SK-N-MC (cell line): ENCODE measurements around the gene SLC39A13.
A peak's percentile ranks its signal among the peaks of the same experiment; 100 is the strongest.
"Not testable (repeated sequence)": the region's sequence is repeated elsewhere in the genome, so short reads cannot be mapped to it uniquely, and the experiment has no call there.

Experiments
- DNase-seq: peaks from one replicate; pipeline ENCODE4 v3.0.0-alpha.2; 2011; ENCODE audit warnings: low read depth, low spot score
- H3K27ac ChIP-seq: fragments of 200-600 bp; sonication (generic); 2 replicates; pipeline ENCODE4 v1.5.1; 2016; ENCODE audit warnings: mixed run types
- H3K36me3 ChIP-seq: fragments of 200-600 bp; sonication (generic); 2 replicates; pipeline ENCODE4 v1.6.1; 2017; ENCODE audit warnings: antibody characterized with exemption, low read length, mixed read lengths; ENCODE audit not compliant: insufficient read depth
- H3K4me3 ChIP-seq: fragments of 200-600 bp; sonication (generic); 2 replicates; pipeline ENCODE4 v1.5.1; 2016
- H3K9ac ChIP-seq: fragments of 200-600 bp; sonication (generic); 2 replicates; pipeline ENCODE4 v1.8.0; 2017; ENCODE audit warnings: mixed run types, mixed read lengths; ENCODE audit not compliant: insufficient read length
- H3K9me3 ChIP-seq: fragments of 200-600 bp; sonication (generic); 2 replicates; pipeline ENCODE4 v1.6.1; 2017; ENCODE audit warnings: low read depth, mild to moderate bottlenecking, antibody characterized with exemption, low read length, moderate library complexity, mixed read lengths
- EZH2 ChIP-seq: fragments of 200-600 bp; sonication (generic); IDR thresholded peaks from one replicate; pipeline ENCODE4 v1.6.1; 2017; ENCODE audit warnings: antibody characterized with exemption
- FOXP2 ChIP-seq: optimal IDR thresholded peaks from 2 replicates; pipeline ENCODE3; 2011; ENCODE audit warnings: mild to moderate bottlenecking, moderate library complexity; ENCODE audit not compliant: insufficient read depth; ENCODE audit errors: extremely low read length, control extremely low read depth
- POLR2AphosphoS5 ChIP-seq: IDR thresholded peaks from 2 replicates; pipeline ENCODE4 v1.6.1; 2012; ENCODE audit warnings: mild to moderate bottlenecking, low read depth, low read length, borderline replicate concordance

The SLC39A13 gene

DNA sequence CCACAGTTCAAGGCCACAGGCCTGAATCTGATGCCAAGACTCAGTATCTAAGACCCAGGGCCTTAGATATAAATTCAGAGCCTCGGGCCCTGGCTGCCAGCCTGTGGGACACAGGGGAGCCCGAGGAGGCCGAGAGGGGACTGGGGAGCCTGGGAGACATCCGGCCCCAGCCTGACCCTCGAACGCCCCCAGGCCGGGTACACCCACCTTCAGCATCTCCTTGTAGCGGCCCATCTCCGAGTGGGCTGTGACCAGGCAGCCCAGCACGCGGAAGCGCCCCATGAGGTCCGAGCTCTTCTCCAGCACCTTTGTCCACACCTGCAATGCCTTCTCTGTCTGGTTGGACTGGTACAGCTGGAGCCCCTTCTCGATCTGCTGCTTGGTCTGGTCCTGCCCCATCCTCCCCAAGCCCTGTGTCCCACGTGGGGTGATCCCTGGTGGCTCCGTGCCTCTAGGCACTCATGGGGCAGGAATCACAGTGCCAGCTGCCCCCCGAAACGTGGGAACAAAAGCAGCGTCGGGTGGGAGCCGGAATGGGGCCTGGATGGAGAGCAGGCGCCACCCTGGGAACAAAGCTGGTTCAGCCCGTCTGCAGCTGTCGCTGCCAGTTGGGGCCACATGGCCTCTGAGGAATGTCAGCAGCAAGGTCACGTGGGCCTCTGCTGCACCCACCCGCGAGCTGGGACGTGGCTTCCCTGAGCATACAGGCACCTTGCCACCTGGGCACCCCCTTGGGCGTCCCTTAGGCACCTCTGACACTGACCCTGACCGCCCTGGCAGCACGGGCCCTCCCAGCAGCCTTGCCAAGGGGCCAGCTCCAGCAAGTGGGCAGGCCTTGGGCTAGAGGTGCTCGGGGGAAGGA lies 40.4 kb downstream of the SLC39A13 start, which contains the start of gene RAPSN:
Gene RAPSN, minus strand, starts transcription at position 571 of the 862 bp plus-strand sequence. Its CDS starts 172 bp downstream, at position 399.
- no peak within 1 kb of the TSS for H3K27ac ChIP-seq
- DNase-seq, result no peak
- no peak within 1 kb of the TSS for H3K9ac ChIP-seq
- H3K9me3 ChIP-seq, result no peaks in the 10 kb centered on the region
- H3K4me3 ChIP-seq, result no peak within 1 kb of the TSS
- H3K36me3 ChIP-seq, result no peaks in the 10 kb centered on the region
- TF ChIP-seq EZH2, result no peak
- no peak for TF ChIP-seq FOXP2
- TF ChIP-seq POLR2AphosphoS5, result no peak

DNA sequence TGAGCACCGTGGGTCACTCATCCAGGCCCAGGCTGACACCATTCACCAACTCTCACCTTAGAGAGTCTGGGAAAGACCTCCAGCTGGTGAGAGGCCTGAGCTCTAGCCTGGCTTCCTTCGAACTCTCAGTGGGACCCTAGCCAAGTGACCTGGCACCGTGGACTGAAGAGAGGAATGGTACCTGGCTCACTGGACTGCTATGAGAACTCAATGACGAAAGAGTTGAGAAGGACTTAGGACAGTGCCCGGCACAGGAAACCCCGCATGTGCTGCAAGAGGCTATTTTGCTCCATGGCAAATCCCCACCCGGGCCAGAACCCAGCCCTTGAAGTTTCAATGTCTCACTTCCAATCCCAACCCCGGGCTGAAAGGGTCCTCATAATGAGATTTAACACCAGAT lies 41.2 kb downstream of the SLC39A13 start:
- TF ChIP-seq POLR2AphosphoS5, result no peak
- no peak for TF ChIP-seq FOXP2
- TF ChIP-seq EZH2, result no peak
- no peak overlapping the region for H3K9ac ChIP-seq
- DNase-seq, result no peak
- H3K9me3 ChIP-seq, result no peaks in the 10 kb centered on the region
- H3K4me3 ChIP-seq, result no peak overlapping the region
- no peak overlapping the region for H3K27ac ChIP-seq
- no peaks in the 10 kb centered on the region for H3K36me3 ChIP-seq

DNA sequence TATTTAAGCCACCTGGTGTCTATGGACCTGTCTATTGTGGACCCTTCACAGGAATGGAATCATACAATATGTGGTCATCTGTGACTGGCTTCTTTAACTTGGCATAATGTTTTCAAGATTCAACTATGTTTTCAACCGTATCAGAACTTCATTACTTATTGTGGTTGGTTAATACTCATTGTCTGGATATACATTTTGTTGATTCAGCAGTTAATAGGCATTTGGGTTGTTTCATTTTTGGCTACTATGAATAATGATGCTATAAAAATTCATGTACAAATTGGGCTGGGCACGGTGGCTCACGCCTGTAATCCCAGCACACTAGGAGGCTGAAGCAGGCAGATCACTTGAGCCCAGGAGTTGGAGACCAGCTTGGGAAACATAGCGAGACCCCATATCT lies 43.0 kb downstream of the SLC39A13 start:
- Histone ChIP-seq H3K4me3 (no peak overlapping the region), H3K9ac (no peak overlapping the region), H3K27ac (no peak overlapping the region), H3K9me3 (no peaks in the 10 kb centered on the region), H3K36me3 (no peaks in the 10 kb centered on the region)
- DNase-seq, result no peak
- TF ChIP-seq POLR2AphosphoS5 (no peak), EZH2 (no peak), FOXP2 (no peak)

DNA sequence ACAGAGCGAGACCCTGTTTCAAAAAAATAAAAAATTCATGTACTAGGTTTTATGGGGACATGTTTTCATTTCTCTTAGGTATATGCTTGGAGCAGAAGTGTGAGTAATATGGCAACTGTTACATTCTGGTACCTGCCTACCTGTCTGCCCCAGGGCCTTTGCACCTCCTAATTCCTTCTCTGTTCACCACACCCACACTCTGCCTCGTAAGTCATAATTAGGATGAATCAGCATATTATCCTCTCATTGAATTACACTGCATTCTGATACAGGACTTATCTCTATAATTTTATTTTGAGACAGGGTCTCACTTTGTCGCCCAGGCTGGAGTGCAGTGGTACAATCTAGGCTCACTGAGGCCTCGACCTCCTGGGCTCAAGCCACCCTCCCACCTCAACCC lies 43.6 kb downstream of the SLC39A13 start:
- H3K9ac ChIP-seq, result no peak overlapping the region
- H3K9me3 ChIP-seq, result no peaks in the 10 kb centered on the region
- no peak for DNase-seq
- H3K36me3 ChIP-seq, result no peaks in the 10 kb centered on the region
- no peak overlapping the region for H3K4me3 ChIP-seq
- TF ChIP-seq FOXP2, result no peak
- no peak for TF ChIP-seq EZH2
- no peak for TF ChIP-seq POLR2AphosphoS5
- no peak overlapping the region for H3K27ac ChIP-seq

DNA sequence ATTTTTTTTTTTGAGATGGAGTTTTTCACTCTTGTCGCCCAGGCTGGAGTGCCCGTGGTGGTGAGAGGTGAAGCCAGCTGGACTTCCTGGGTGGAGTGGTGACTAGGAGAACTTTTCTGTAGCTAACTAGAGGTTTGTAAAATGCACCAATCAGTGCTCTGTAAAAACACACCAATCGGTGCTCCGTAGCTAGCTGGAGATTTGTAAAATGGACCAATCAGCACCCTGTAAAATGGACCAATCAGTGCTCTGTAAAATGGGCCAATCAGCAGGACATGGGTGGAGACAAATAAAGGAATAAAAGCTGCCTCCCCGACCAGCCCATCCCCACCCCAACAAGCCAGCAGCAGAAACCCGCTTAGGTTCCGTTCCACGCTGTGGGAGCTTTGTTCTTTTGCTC lies 45.0 kb downstream of the SLC39A13 start:
- Histone ChIP-seq H3K36me3 (no peaks in the 10 kb centered on the region), H3K27ac (no peak overlapping the region), H3K4me3 (no peak overlapping the region), H3K9me3 (no peaks in the 10 kb centered on the region), H3K9ac (no peak overlapping the region)
- DNase-seq, result no peak
- TF ChIP-seq EZH2 (no peak), POLR2AphosphoS5 (no peak), FOXP2 (no peak)

DNA sequence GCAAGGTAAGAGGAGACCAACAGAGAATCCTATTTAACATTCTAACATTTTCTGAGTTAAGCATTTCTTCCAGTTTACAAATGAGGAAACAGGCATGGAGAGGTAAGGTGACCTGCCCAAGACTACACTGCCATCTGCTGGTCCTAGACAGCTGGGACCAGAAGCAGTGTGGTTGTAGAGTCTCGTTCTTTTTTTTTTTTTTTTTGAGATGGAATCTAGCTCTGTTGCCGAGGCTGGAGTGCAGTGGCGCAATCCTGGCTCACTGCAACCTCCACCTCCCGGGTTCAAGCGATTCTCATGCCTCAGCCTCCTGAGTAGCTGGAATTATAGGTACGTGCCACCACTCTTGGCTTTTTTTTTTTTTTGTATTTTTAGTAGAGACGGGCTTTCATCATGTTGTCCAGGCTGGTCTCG lies 45.9 kb downstream of the SLC39A13 start:
- H3K9me3 ChIP-seq, H3K27ac ChIP-seq, H3K4me3 ChIP-seq, H3K36me3 ChIP-seq, H3K9ac ChIP-seq: not testable (repeated sequence)
- peak; percentile 35 for DNase-seq

DNA sequence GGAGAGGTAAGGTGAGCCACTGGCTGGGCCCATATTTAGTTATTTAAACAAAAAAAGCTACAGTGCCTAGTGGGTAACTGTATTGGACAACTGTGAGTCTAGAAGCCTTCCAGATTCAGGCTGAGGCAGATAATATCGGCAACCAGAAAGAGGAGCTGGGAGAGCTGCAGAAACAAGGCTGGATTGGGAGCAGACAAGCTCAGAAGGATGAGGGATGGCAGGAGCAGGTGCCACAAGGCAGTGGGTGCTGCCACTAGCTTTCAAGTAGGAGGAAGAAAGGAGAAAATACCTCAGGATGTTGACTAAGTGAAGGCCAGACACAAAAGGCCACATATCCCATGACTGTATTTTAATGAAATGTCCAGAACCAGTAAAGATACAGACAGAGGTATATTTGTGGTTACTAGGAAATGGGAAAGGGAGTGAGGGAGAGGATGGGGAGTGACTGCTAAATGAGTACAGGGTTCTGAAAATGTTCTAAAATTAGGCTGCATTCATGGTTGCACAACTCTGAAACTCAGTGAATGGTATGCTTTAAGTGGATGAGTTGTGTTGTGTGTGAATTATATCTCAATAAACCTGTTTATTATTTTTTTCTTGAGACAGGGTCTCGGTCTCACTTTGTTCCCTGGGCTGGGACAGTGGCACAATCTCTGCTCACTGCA lies 52.3 kb downstream of the SLC39A13 start:
- TF ChIP-seq POLR2AphosphoS5 (0 out of 2 replicates have a peak, but pooled peaks have one; percentile 13), EZH2 (no peak), FOXP2 (no peak)
- H3K4me3 ChIP-seq, result no peak overlapping the region
- H3K9ac ChIP-seq, result no peak overlapping the region
- no peak for DNase-seq
- H3K27ac ChIP-seq, result no peak overlapping the region
- peaks cover 23% of the 10 kb centered on the region for H3K36me3 ChIP-seq
- H3K9me3 ChIP-seq, result no peaks in the 10 kb centered on the region

DNA sequence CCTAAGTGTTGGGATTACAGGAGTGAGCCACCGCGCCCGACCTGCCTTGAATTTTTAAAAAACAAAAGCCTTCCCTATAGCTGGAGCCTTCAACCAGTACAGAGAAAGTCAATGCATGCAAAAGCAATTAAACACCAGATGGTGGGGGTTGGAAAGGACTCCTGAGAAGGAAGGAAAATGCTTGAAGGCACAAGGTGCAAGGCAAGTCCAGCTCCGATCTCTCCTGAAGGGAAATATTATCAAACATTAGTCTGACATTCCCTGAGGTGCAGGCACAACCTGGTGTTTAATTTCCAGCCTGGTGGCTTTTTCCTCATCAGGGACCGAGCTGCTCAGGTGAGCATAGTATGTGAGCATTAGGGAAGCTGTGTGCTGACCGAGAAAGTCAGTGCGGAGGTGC lies 53.5 kb downstream of the SLC39A13 start:
- no peak for TF ChIP-seq EZH2
- no peak for TF ChIP-seq FOXP2
- no peak for TF ChIP-seq POLR2AphosphoS5
- Histone ChIP-seq H3K27ac (0 out of 2 replicates have a peak overlapping the region, but pooled peaks have one; percentile 3), H3K9me3 (no peaks in the 10 kb centered on the region), H3K9ac (no peak overlapping the region), H3K4me3 (no peak overlapping the region), H3K36me3 (peaks cover 24% of the 10 kb centered on the region)
- DNase-seq, result no peak

DNA sequence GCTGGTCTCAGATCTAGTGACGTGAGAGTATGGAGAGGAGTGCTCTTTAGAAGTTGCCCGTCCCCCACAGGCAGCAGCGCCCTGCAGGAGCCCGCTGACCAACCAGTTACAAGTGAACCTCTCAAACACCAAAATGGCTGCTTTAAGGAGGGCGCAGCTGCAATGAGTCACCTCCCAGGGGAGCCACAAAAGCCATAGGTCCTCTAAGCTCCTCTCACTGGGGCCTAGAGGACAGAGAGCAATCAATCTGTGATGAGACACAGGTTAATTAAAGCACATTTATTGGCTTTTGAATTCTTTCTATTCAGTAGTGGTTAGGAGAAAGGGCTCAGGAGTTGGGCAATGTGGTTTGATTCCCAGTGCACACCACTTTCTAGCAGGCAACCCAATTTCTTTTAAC lies 56.1 kb downstream of the SLC39A13 start:
- Histone ChIP-seq H3K4me3 (no peak overlapping the region), H3K36me3 (peaks cover 45% of the 10 kb centered on the region), H3K9me3 (no peaks in the 10 kb centered on the region), H3K27ac (no peak overlapping the region), H3K9ac (no peak overlapping the region)
- DNase-seq, result no peak
- TF ChIP-seq FOXP2 (no peak), EZH2 (no peak), POLR2AphosphoS5 (no peak)
